Progenitor cell of endocrine pancreas (in vitro differentiated cells): Measurements from ENCODE around the gene PFAS. TPM values are rescaled to one million over a fixed set of nuclear protein-coding genes. Genes with fewer than 3 reads are reported as not detected.

ENCODE experiments used
- DNase-seq: peaks from one replicate; pipeline ENCODE4 v3.0.0; 2021; ENCODE audit warnings: low spot score; ENCODE audit not compliant: unreplicated experiment
- H3K27ac Mint-ChIP-seq: 2 replicates; pipeline ENCODE4 v1.8.0; 2021; ENCODE audit warnings: mild to moderate bottlenecking, moderate library complexity, mixed read lengths
- H3K27me3 Mint-ChIP-seq: 2 replicates; pipeline ENCODE4 v1.8.0; 2021; ENCODE audit warnings: mixed read lengths
- H3K36me3 Mint-ChIP-seq: 2 replicates; pipeline ENCODE4 v1.8.0; 2022; ENCODE audit warnings: mixed read lengths; ENCODE audit not compliant: insufficient read depth
- H3K4me1 Mint-ChIP-seq: 2 replicates; pipeline ENCODE4 v1.8.0; 2021; ENCODE audit warnings: low read depth, mixed read lengths
- H3K4me3 Mint-ChIP-seq: 2 replicates; pipeline ENCODE4 v1.8.0; 2021; ENCODE audit warnings: low read depth, mild to moderate bottlenecking, moderate library complexity, mixed read lengths
- H3K9me3 Mint-ChIP-seq: 2 replicates; pipeline ENCODE4 v1.8.0; 2021; ENCODE audit warnings: low read depth, mixed read lengths
- CTCF ChIP-seq: fragments of 200-600 bp; sonication (generic); IDR thresholded peaks from one replicate; pipeline ENCODE4 v1.5.0; 2021; ENCODE audit warnings: antibody characterized with exemption, mild to moderate bottlenecking; ENCODE audit not compliant: unreplicated experiment
- total RNA-seq: library from RNA; stranded (reverse); gene quantifications from 2 replicates; pipeline ENCODE4 v1.2.1, GENCODE V29; 2021

Gene PFAS
- total RNA-seq, 1 donor from 2014 or later, result 110 TPM

- DNase-seq, result no peak
- no peak overlapping the region for H3K4me3 Mint-ChIP-seq
- H3K9me3 Mint-ChIP-seq, result no peaks in the 10 kb centered on the region
- peaks cover 35% of the 10 kb centered on the region for H3K36me3 Mint-ChIP-seq
- TF ChIP-seq CTCF, result no peak
- peaks cover 2% of the 10 kb centered on the region for H3K4me1 Mint-ChIP-seq
- H3K27ac Mint-ChIP-seq, result no peak overlapping the region
- no peaks in the 10 kb centered on the region for H3K27me3 Mint-ChIP-seq
Observed at GRCh38 chr17:8235676-8236075, 13.4 kb upstream of the PFAS start.

DNA sequence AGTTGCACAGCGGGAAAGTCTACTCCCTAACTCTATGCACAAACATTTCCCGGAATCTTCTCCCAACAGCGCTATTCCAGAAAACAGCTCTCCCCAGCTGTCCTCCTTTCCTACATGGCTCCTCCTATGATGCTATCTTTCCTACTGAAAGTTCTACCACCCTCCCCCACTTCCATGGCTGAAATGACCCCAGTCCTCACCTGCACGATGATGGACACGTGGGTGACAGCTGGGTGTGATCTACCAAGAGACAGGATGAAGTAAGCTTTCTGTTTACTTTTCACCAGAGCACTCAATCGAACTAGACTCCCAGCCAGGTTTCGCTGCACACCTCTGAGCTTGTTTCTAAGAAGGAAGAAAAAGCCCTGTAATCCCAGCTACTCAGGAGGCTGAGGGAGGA is 11.9 kb upstream of the PFAS start:
- Mint-ChIP-seq H3K27me3 (no peaks in the 10 kb centered on the region), H3K4me1 (peaks cover 2% of the 10 kb centered on the region), H3K4me3 (no peak overlapping the region), H3K36me3 (peaks cover 27% of the 10 kb centered on the region), H3K9me3 (no peaks in the 10 kb centered on the region), H3K27ac (peak overlapping the region; percentile 69)
- DNase-seq, result no peak
- no peak for TF ChIP-seq CTCF

- no peaks in the 10 kb centered on the region for H3K9me3 Mint-ChIP-seq
- H3K4me1 Mint-ChIP-seq, result peaks cover 2% of the 10 kb centered on the region
- no peak for TF ChIP-seq CTCF
- DNase-seq, result no peak
- no peak overlapping the region for H3K27ac Mint-ChIP-seq
- H3K27me3 Mint-ChIP-seq, result no peaks in the 10 kb centered on the region
- no peak overlapping the region for H3K4me3 Mint-ChIP-seq
- H3K36me3 Mint-ChIP-seq, result peaks cover 24% of the 10 kb centered on the region
Observed at GRCh38 chr17:8237886-8238285, 11.2 kb upstream of the PFAS start.

- Mint-ChIP-seq H3K4me1 (peaks cover 6% of the 10 kb centered on the region), H3K27me3 (no peaks in the 10 kb centered on the region), H3K4me3 (no peak overlapping the region), H3K27ac (no peak overlapping the region), H3K9me3 (no peaks in the 10 kb centered on the region), H3K36me3 (peaks cover 11% of the 10 kb centered on the region)
- no peak for DNase-seq
- no peak for TF ChIP-seq CTCF
Observed at GRCh38 chr17:8243827-8244226, 5.3 kb upstream of the PFAS start.

GRCh38 chr17:8244768-8245167 is 4.3 kb upstream of the PFAS start:
- Mint-ChIP-seq H3K4me3 (no peak overlapping the region), H3K27me3 (no peaks in the 10 kb centered on the region), H3K9me3 (no peaks in the 10 kb centered on the region), H3K27ac (no peak overlapping the region), H3K36me3 (peaks cover 9% of the 10 kb centered on the region), H3K4me1 (peaks cover 10% of the 10 kb centered on the region)
- DNase-seq, result no peak
- TF ChIP-seq CTCF, result no peak
